ENCODE data around the gene LSR. TPM values are rescaled to one million over a fixed set of nuclear protein-coding genes. Genes with fewer than 3 reads are reported as not detected.
A peak's percentile ranks its signal among the peaks of the same experiment; 100 is the strongest.

LSR gene
- total RNA-seq, 1 donor from 2014 or later, result 54.7 TPM

DNA sequence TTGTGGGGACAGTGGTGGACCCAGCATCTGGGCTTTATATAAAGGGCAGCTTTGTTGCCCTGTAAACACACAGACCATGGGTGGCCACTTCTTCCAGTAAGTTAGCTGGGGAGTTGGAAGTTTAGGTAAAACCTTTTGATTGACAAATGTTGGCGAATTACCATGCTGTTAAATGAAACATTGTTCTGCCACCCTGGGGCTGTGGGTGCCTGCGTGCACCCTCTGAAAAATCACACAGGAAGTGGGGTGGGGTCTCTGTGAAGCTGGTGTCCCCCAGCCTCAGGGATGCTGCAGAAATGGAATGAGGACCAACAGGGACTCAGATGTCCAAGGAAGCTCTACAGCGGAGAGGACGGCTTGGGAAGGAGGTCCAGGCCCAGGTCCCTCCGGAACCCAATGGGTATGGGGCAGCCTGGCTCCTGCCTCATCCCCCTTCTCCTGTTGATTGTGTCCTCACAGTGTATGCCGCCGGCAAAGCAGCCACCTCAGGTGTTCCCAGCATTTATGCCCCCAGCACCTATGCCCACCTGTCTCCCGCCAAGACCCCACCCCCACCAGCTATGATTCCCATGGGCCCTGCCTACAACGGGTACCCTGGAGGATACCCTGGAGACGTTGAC, 17.2 kb downstream of the LSR start:
- H3K4me1 Mint-ChIP-seq, result peaks cover 19% of the 10 kb centered on the region
- H3K9me3 Mint-ChIP-seq, result no peaks in the 10 kb centered on the region
- TF ChIP-seq CTCF (IDR thresholded peaks at IDR 0.05; ENCODE audit: unreplicated experiment), result no peak
- no peaks in the 10 kb centered on the region for H3K27me3 Mint-ChIP-seq (ENCODE audit: low read depth)
- H3K36me3 Mint-ChIP-seq, result peaks cover 3% of the 10 kb centered on the region
- no peak for DNase-seq (ENCODE audit: low spot score in 2 of 2, unreplicated experiment in 2 of 2)
- H3K27ac Mint-ChIP-seq, result peak overlapping the region; percentile 86
- H3K4me3 Mint-ChIP-seq, result peak overlapping the region; percentile 93

GRCh38 chr19:35266520-35267352, 17.9 kb downstream of the LSR start:
- H3K27me3 Mint-ChIP-seq (ENCODE audit: low read depth), result no peaks in the 10 kb centered on the region
- H3K36me3 Mint-ChIP-seq, result peaks cover 8% of the 10 kb centered on the region
- DNase-seq (ENCODE audit: low spot score in 2 of 2, unreplicated experiment in 2 of 2), result no peak
- H3K4me3 Mint-ChIP-seq, result peak overlapping the region; percentile 93
- H3K4me1 Mint-ChIP-seq, result peaks cover 19% of the 10 kb centered on the region
- H3K9me3 Mint-ChIP-seq, result no peaks in the 10 kb centered on the region
- no peak for TF ChIP-seq CTCF (IDR thresholded peaks at IDR 0.05; ENCODE audit: unreplicated experiment)
- peak overlapping the region; percentile 86 for H3K27ac Mint-ChIP-seq

DNA sequence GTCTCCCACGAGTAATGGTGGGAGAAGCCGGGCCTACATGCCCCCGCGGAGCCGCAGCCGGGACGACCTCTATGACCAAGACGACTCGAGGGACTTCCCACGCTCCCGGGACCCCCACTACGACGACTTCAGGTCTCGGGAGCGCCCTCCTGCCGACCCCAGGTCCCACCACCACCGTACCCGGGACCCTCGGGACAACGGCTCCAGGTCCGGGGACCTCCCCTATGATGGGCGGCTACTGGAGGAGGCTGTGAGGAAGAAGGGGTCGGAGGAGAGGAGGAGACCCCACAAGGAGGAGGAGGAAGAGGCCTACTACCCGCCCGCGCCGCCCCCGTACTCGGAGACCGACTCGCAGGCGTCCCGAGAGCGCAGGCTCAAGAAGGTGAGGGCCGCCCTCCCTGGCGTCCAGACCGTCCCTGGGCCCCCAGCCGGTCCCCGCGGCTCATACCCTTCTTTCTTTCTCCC, 18.6 kb downstream of the LSR start:
- Mint-ChIP-seq H3K36me3 (peaks cover 13% of the 10 kb centered on the region), H3K9me3 (no peaks in the 10 kb centered on the region), H3K4me1 (peaks cover 19% of the 10 kb centered on the region), H3K4me3 (peak overlapping the region; percentile 93), H3K27me3 (ENCODE audit: low read depth) (no peaks in the 10 kb centered on the region), H3K27ac (peak overlapping the region; percentile 98)
- no peak for TF ChIP-seq CTCF (IDR thresholded peaks at IDR 0.05; ENCODE audit: unreplicated experiment)
- peak; percentile 43 to 67 for DNase-seq (ENCODE audit: low spot score in 2 of 2, unreplicated experiment in 2 of 2)

DNA sequence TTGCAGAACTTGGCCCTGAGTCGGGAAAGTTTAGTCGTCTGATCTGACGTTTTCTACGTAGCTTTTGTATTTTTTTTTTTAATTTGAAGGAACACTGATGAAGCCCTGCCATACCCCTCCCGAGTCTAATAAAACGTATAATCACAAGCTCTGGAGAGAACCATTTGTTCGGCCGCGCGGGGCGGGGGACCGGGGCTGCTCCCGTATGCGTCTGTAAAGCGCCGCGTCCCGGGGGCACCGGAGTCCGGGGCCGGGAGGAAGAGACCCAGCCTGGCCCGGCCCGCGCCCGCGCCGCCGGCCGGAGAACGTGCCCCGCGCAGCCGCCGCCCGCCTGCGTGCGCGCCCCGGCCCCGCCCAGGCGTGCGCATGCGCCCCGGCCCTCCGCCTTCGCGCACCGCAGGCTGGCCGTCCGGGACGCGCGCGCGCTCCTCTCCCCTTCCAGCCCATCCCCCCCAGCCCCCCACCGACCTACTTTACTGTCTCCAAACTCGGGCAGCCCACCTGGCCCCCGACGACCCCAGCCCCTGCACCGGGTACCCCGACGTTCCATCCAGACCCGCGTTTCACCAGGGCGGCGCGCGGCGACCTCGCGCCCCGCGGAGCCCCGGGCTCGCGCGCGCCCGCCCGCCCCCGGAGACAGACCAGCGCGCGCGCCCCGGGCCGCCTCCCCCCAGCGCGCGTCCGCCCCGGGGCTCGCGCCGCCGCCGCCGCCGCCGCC, 19.2 kb downstream of the LSR start:
- H3K27me3 Mint-ChIP-seq (ENCODE audit: low read depth), result no peaks in the 10 kb centered on the region

More for the DNA sequence above, 19.2 kb downstream of the LSR start:
- H3K4me1 Mint-ChIP-seq, result peaks cover 19% of the 10 kb centered on the region
- H3K4me3 Mint-ChIP-seq, result peak overlapping the region; percentile 93
- DNase-seq (ENCODE audit: low spot score in 2 of 2, unreplicated experiment in 2 of 2), result peak; percentile 69 to 82
- no peak for TF ChIP-seq CTCF (IDR thresholded peaks at IDR 0.05; ENCODE audit: unreplicated experiment)
- peak overlapping the region; percentile 98 for H3K27ac Mint-ChIP-seq
- no peaks in the 10 kb centered on the region for H3K9me3 Mint-ChIP-seq
- peaks cover 13% of the 10 kb centered on the region for H3K36me3 Mint-ChIP-seq
